Myocyte (in vitro differentiated cells): Measurements from ENCODE around the gene CATSPER3. TPM values are rescaled to one million over a fixed set of nuclear protein-coding genes. Genes with fewer than 3 reads are reported as not detected.
A peak's percentile ranks its signal among the peaks of the same experiment; 100 is the strongest.

Experiments used
- DNase-seq: peaks from one replicate; pipeline ENCODE4 v3.0.0-alpha.2; 2012; ENCODE audit warnings: low read depth
- total RNA-seq: library from RNA; depleted of rRNA; stranded (reverse); fragments of >200 nt; gene quantifications from 2 replicates; pipeline ENCODE4 v1.2.3, GENCODE V29; 2014

Gene CATSPER3
- total RNA-seq, 1 donor from 2014 or later = not detected

- DNase-seq = no peak
Observed at GRCh38 chr5:135040333-135041144, 72.8 kb downstream of the CATSPER3 start.

GRCh38 chr5:135041145-135041587 lies 73.5 kb downstream of the CATSPER3 start:
- DNase-seq = no peak

GRCh38 chr5:135041726-135042125 lies 74.0 kb downstream of the CATSPER3 start:
- DNase-seq = no peak

GRCh38 chr5:135042595-135042994 lies 74.9 kb downstream of the CATSPER3 start:
- DNase-seq = no peak

- DNase-seq = no peak
Observed at GRCh38 chr5:135045488-135045887, 77.8 kb downstream of the CATSPER3 start.

GRCh38 chr5:135046661-135047346 lies 79.1 kb downstream of the CATSPER3 start:
- DNase-seq = no peak

GRCh38 chr5:135047347-135047695 lies 79.6 kb downstream of the CATSPER3 start:
- DNase-seq = peak; percentile 12

GRCh38 chr5:135048286-135048685 lies 80.6 kb downstream of the CATSPER3 start:
- DNase-seq = no peak

GRCh38 chr5:135048930-135049329 lies 81.2 kb downstream of the CATSPER3 start:
- DNase-seq = no peak

- no peak for DNase-seq
Observed at GRCh38 chr5:135050244-135050767, 82.6 kb downstream of the CATSPER3 start.

- DNase-seq = no peak
Observed at GRCh38 chr5:135051399-135051798, 83.7 kb downstream of the CATSPER3 start.

- no peak for DNase-seq
Observed at GRCh38 chr5:135051872-135052271, 84.2 kb downstream of the CATSPER3 start.

- DNase-seq = no peak
Observed at GRCh38 chr5:135052511-135053145, 84.9 kb downstream of the CATSPER3 start.

- no peak for DNase-seq
Observed at GRCh38 chr5:135053278-135053677, 85.6 kb downstream of the CATSPER3 start.

- no peak for DNase-seq
Observed at GRCh38 chr5:135053989-135054388, 86.3 kb downstream of the CATSPER3 start.

GRCh38 chr5:135054546-135054945 lies 86.8 kb downstream of the CATSPER3 start:
- peak; percentile 59 for DNase-seq

- DNase-seq = peak; percentile 93
Observed at GRCh38 chr5:135055396-135055795, 87.7 kb downstream of the CATSPER3 start.

GRCh38 chr5:135056316-135057030 lies 88.8 kb downstream of the CATSPER3 start:
- no peak for DNase-seq

GRCh38 chr5:135057233-135057632 lies 89.5 kb downstream of the CATSPER3 start:
- DNase-seq = no peak

- no peak for DNase-seq
Observed at GRCh38 chr5:135058331-135058732, 90.6 kb downstream of the CATSPER3 start.
